Fibroblast of mammary gland (primary cell): ENCODE measurements around the gene TLNRD1.

Experiments
- DNase-seq: peaks from one replicate; pipeline ENCODE4 v3.0.0-alpha.2; 2010; ENCODE audit warnings: low read depth
- H3K4me3 ChIP-seq: 2 replicates; pipeline ENCODE4 v1.5.1; 2011; ENCODE audit warnings: low read depth, mild to moderate bottlenecking, low read length, moderate library complexity; ENCODE audit not compliant: control insufficient read depth
- TF ChIP-seq, protein P1 (sequence below): conservative IDR thresholded peaks from 2 replicates; pipeline ENCODE4 v1.5.1; 2011; ENCODE audit warnings: low read depth, low read length, inconsistent platforms; ENCODE audit not compliant: control insufficient read depth, insufficient read depth

Gene TLNRD1

GRCh38 chr15:81001152-81002008 lies 657 bp downstream of the TLNRD1 start:
- TF ChIP-seq, protein P1, sequence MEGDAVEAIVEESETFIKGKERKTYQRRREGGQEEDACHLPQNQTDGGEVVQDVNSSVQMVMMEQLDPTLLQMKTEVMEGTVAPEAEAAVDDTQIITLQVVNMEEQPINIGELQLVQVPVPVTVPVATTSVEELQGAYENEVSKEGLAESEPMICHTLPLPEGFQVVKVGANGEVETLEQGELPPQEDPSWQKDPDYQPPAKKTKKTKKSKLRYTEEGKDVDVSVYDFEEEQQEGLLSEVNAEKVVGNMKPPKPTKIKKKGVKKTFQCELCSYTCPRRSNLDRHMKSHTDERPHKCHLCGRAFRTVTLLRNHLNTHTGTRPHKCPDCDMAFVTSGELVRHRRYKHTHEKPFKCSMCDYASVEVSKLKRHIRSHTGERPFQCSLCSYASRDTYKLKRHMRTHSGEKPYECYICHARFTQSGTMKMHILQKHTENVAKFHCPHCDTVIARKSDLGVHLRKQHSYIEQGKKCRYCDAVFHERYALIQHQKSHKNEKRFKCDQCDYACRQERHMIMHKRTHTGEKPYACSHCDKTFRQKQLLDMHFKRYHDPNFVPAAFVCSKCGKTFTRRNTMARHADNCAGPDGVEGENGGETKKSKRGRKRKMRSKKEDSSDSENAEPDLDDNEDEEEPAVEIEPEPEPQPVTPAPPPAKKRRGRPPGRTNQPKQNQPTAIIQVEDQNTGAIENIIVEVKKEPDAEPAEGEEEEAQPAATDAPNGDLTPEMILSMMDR = no peak
- H3K4me3 ChIP-seq = peak overlapping the region; percentile 89
- DNase-seq = peak; percentile 39

- H3K4me3 ChIP-seq = peak overlapping the region; percentile 89
- TF ChIP-seq, protein P1 = no peak
- DNase-seq = no peak
Measured at GRCh38 chr15:81002009-81002330, 1.2 kb downstream of the TLNRD1 start.

- no peak for DNase-seq
- TF ChIP-seq, protein P1 = no peak
- H3K4me3 ChIP-seq = peak overlapping the region; percentile 89
Measured at GRCh38 chr15:81002331-81003096, 1.8 kb downstream of the TLNRD1 start.

DNA sequence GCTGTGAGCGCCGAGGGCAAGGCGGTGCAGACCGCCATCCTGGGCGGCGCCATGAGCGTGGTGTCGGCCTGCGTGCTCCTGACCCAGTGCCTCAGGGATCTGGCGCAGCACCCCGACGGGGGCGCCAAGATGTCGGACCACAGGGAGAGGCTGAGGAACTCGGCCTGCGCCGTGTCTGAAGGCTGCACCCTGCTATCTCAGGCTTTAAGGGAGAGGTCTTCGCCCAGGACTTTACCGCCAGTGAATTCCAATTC lies 2.3 kb downstream of the TLNRD1 start:
- TF ChIP-seq, protein P1 = no peak
- DNase-seq = no peak
- H3K4me3 ChIP-seq = peak overlapping the region; percentile 13

DNA sequence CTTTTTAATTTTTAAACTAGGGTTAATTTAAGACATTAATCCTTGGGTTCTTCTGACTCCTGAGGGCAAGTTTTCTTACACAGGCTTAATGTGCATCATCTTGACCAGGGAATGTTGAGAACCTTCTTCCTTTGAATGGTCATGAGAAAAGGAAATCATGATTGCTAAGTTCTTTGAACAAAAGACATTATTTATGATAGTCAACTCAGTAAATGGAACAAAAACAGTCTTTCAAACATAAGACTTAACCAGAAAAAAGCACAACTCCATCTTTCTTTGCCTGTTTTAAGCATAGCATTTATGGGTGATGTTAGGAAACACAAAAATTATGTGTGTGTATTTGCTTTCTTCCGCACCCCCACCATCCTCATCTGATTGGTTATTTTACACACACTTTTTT lies 5.4 kb downstream of the TLNRD1 start:
- no peak for DNase-seq
- TF ChIP-seq, protein P1 = no peak
- H3K4me3 ChIP-seq = no peak overlapping the region

DNA sequence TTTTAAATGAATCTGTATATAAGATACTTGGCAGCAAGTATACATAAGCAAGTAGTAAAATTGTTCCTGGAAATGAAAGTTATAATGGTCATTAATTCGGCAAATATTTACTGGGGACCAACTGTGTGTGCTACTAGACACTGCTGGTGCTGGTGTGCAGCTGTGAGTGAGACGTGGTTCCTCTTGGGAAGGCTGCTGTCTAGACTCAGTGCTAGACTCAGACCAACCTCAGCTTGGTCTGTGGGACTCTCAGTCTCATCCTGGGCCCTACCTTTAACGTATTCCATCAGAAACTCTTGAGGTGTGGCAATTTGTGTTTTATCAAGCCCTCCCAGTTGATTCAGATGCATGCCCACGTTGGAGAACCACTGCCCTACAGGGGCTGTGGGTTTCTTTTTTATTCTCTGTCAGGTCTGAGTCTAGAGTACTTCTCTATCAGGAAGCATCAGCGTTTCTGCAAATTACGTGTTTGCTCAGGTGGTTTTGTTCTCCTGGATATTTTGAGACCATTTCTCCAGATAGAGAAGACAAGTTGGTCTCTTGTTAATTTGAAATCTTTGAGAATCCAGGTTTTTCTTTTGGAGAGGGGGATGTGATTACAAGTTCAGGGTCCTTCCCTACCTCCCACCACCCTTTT lies 6.8 kb downstream of the TLNRD1 start:
- TF ChIP-seq, protein P1 = no peak
- DNase-seq = no peak

More for the DNA sequence above, 6.8 kb downstream of the TLNRD1 start:
- no peak overlapping the region for H3K4me3 ChIP-seq
